Right cardiac atrium (tissue), 5 donors: ENCODE measurements around the gene CRAT. TPM values are rescaled to one million over a fixed set of nuclear protein-coding genes. Genes with fewer than 3 reads are reported as not detected.

Experiments used
- ATAC-seq, 2 donors: fragments of 200-7000 bp; cut with Tn5 transposase; one replicate each; pipeline versions ENCODE4 v1.8.0 to v1.9.1; 2020; ENCODE audit warnings: moderate library complexity in 2 of 2, mild to moderate bottlenecking in 1 of 2
- DNase-seq, 3 donors: peaks; one replicate each; pipeline ENCODE4 v3.0.0-alpha.2; 2020
- H3K27ac ChIP-seq: one replicate; pipeline ENCODE4 v1.5.1; 2013; ENCODE audit warnings: mild to moderate bottlenecking, low read length, control low read depth, moderate library complexity
- H3K27me3 ChIP-seq: one replicate; pipeline ENCODE4 v1.6.1; 2013; ENCODE audit not compliant: control insufficient read depth, insufficient read depth
- H3K4me1 ChIP-seq: one replicate; pipeline ENCODE4 v1.6.1; 2013; ENCODE audit warnings: low read length; ENCODE audit not compliant: control insufficient read depth, insufficient read depth
- H3K4me3 ChIP-seq: one replicate; pipeline ENCODE4 v1.5.1; 2013; ENCODE audit warnings: low read length, control low read depth
- H3K9me3 ChIP-seq: one replicate; pipeline ENCODE4 v1.6.1; 2013; ENCODE audit warnings: low read length; ENCODE audit not compliant: control insufficient read depth
- WGBS: extraction: QIAGEN DNeasy Blood & Tissue Kit; methylation state at CpG from one replicate; pipeline ENCODE4 v1.1.7; 2013; 5-methylcytosine and 5-hydroxymethylcytosine counted together
- intact Hi-C, 4 donors: fragments of 100-400 bp; cut with DNase I; formaldehyde crosslinking; loops; one replicate each; pipeline versions ENCODE4 v1.11.0 to v1.14.0; 2022 to 2023
- polyA plus RNA-seq: library from polyadenylated mRNA; stranded (reverse); fragments of 200-250 nt; gene quantifications from one replicate; pipeline ENCODE4 v1.2.3, GENCODE V29; 2013
- total RNA-seq, 4 donors: library from RNA; stranded (reverse); fragmentation: NEBNext Ultra II Directional; extraction: Animal tissue kit (Norgen Biotek cat#: 25700); gene quantifications; one replicate each; pipeline ENCODE4 v1.2.1, GENCODE V29; 2021
- donor health status: healthy with polysubstance abuse.
- donor health status: DM: no; HTN: yes; CAD: no.
- donor health status: DM: no; HTN: no; CAD: no.
- donor health status: DM: no; HTN: yes; CAD: no; lungs with severe emphysema.
- donor health status: DM: yes; HTN: yes; CAD: no.

The CRAT gene
- total and polyA plus RNA-seq, 5 donors = 47.0 to 69.9 (median 58.4) TPM

DNA sequence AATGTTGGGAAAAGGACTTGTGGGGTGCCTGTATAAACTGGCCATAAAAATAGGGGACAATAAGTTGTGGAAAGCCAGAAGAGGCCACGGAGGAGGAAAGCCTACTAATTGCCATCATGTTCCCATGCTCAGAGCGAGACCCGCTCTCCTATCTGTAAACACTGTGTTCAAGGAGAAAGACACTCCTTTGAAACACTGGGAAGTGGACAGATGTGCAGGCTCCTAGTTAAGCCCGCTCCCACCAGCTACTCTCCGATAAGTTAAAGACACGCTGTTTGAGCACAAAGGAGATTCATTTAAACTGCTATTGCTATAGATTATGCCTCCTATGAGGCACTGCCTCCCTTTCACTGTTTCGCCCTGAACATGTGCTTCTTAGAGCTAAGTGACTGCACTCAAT is 9.3 kb downstream of the CRAT start:
- 89% methylated on average over 7 of the region's 7 CpGs for WGBS
- Histone ChIP-seq H3K27me3 (no peaks in the 10 kb centered on the region), H3K27ac (no peak overlapping the region), H3K4me1 (no peaks in the 10 kb centered on the region), H3K9me3 (no peaks in the 10 kb centered on the region), H3K4me3 (no peak overlapping the region)
- intact Hi-C loops = no loop called here
- ATAC-seq (no peak), DNase-seq (peak in 1 of 3 donors; percentile 18)

- 70% methylated on average over 28 of the region's 28 CpGs for WGBS
- no peaks in the 10 kb centered on the region for H3K9me3 ChIP-seq
- DNase-seq = peak in 1 of 3 donors; percentile 39
These were observed 10.0 kb downstream of the CRAT start for GRCh38 chr9:129100383-129101169.

GRCh38 chr9:129098328-129098727 is 12.3 kb downstream of the CRAT start:
- H3K27me3 ChIP-seq = no peaks in the 10 kb centered on the region
- no peak overlapping the region for H3K4me3 ChIP-seq
- H3K27ac ChIP-seq = no peak overlapping the region
- DNase-seq (peak in 1 of 3 donors; percentile 28), ATAC-seq (no peak)
- intact Hi-C loops = no loop called here
- no peaks in the 10 kb centered on the region for H3K4me1 ChIP-seq
- 92% methylated on average over 11 of the region's 11 CpGs for WGBS
- no peaks in the 10 kb centered on the region for H3K9me3 ChIP-seq

More at GRCh38 chr9:129100383-129101169, 10.0 kb downstream of the CRAT start:
- ATAC-seq = no peak
- Histone ChIP-seq H3K27ac (no peak overlapping the region), H3K27me3 (no peaks in the 10 kb centered on the region), H3K4me1 (no peaks in the 10 kb centered on the region), H3K4me3 (no peak overlapping the region)
- intact Hi-C loops = no loop called here

GRCh38 chr9:129097671-129098306 is 12.8 kb downstream of the CRAT start:
- intact Hi-C loops = no loop called here

GRCh38 chr9:129095908-129096307 is 14.7 kb downstream of the CRAT start:
- WGBS = 93% methylated on average over 12 of the region's 12 CpGs
- DNase-seq (peak in 1 of 3 donors; percentile 43), ATAC-seq (no peak)
- H3K9me3 ChIP-seq = no peaks in the 10 kb centered on the region
- H3K27ac ChIP-seq = no peak overlapping the region
- H3K27me3 ChIP-seq = no peaks in the 10 kb centered on the region
- intact Hi-C loops = no loop called here
- H3K4me1 ChIP-seq = no peaks in the 10 kb centered on the region
- no peak overlapping the region for H3K4me3 ChIP-seq

More at GRCh38 chr9:129097671-129098306, 12.8 kb downstream of the CRAT start:
- H3K27me3 ChIP-seq = no peaks in the 10 kb centered on the region
- no peaks in the 10 kb centered on the region for H3K4me1 ChIP-seq
- no peak for ATAC-seq
- H3K27ac ChIP-seq = no peak overlapping the region
- H3K4me3 ChIP-seq = no peak overlapping the region
- 95% methylated on average over 16 of the region's 16 CpGs for WGBS
- no peaks in the 10 kb centered on the region for H3K9me3 ChIP-seq
- peak in 1 of 3 donors; percentile 33 for DNase-seq

DNA sequence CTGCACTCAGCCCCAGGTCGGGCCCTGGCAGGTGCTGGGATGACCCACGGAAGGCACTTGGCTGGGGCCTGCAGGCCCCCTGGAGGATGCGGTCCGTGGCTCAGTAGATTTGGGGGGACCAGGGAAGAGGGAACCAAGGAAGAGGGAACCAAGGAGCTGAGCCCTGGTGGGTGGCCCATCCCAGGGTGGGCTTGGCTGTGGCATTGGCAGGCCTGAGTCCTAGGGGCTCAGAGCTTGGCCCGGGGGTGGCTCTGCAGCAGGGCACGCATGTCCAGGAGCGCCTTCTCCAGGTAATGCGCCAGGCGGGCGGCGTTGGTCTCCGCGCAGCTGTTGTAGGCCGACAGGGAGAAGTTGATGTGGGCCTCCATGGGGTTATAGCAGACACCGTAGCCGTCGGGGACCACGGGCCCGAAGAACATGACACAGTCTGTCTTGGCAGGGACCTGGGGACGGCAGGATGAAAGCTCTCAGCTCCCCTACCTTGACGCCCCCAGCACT is 15.4 kb downstream of the CRAT start:
- intact Hi-C loops = no loop called here
- Histone ChIP-seq H3K27me3 (no peaks in the 10 kb centered on the region), H3K9me3 (no peaks in the 10 kb centered on the region), H3K4me1 (no peaks in the 10 kb centered on the region), H3K27ac (no peak overlapping the region), H3K4me3 (no peak overlapping the region)
- DNase-seq = peak in 1 of 3 donors; percentile 51
- WGBS = 96% methylated on average over 21 of the region's 21 CpGs
- ATAC-seq = peak in 1 of 2 donors; percentile 4

DNA sequence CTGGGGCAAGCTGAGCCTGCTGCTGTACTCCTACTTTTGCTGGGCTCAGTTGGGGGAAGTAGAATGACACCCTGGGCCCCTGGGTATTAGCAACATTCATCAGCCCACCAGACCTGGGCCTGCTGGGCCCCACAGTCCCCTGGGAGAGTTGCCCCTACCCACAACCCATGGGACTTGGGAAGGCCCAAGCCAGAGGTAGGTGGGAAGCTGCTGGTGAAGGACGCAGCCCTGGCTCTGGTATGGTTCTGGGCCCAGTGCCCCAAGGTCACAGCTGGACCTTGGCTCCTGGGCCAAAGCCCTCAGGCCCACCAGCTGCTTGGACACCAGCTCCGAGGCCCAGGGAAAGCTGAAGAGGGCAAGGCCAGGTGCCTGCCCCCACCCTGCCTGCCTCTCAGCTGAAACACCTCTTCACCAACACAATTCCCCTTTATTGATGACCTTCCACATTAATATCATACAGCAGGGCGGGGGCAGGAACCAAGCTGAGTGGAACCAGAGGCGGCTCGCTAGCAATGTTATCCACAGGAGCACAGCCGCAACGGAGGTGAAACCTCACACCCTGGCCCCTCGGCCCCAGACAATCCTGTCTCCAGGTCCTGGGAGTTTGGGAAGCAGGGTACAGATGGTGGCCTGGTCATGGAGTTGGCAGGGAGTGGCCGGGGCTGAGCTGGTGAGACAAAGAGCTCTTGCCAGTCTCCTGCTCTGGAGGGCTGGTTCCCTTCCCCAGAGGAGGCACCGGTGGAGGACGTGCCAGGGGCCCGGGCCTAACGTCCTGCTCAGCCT is 16.0 kb downstream of the CRAT start:
- ATAC-seq (peak; percentile 18 to 38), DNase-seq (no peak)
- Histone ChIP-seq H3K9me3 (no peaks in the 10 kb centered on the region), H3K27ac (no peak overlapping the region), H3K4me3 (no peak overlapping the region), H3K27me3 (no peaks in the 10 kb centered on the region), H3K4me1 (no peaks in the 10 kb centered on the region)
- WGBS = 85% methylated on average over 13 of the region's 13 CpGs
- intact Hi-C loops = no loop called here

DNA sequence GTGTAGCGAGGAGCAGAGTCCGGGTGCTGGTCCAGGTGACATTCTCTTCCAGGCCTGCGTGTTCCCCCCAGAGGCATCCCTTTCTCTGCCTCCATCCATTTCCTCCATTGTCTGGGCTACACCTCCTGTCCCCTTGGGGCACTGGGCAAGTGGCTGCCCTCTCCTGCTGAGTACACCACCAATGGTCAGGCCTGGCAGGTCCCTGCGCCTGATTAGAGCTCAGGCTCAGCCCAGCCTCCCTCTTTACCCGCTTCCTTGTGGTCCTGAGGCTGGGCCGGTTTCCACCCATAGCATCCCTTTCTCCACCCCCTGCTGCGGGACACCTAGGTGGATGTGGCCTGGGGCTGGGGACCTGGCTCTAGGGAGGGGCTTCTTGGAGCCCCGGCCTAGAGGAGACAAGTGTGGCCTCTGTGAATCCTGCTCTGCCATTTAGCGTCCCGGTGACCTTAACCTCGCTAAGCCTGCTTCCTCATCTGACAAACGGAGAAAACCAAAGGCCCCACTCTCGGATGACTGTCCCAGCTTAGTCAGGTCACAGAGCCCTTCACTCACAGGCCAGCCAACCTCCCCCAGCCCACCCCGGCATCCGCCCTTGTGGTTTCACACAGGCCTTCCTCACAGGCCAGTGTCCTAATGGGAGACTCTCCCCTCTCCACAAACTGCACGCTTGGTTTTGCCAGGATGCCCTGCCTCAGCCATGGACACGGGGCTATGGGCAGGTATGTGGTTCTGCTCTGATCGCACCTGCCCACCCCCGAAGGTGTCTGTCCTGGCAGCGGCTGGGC is 16.8 kb downstream of the CRAT start:
- H3K27me3 ChIP-seq = no peaks in the 10 kb centered on the region
- no peak overlapping the region for H3K4me3 ChIP-seq
- intact Hi-C loops = no loop called here
- 84% methylated on average over 20 of the region's 20 CpGs for WGBS
- DNase-seq (peak in 1 of 3 donors; percentile 32), ATAC-seq (peak in 1 of 2 donors; percentile 2)
- H3K4me1 ChIP-seq = no peaks in the 10 kb centered on the region
- no peak overlapping the region for H3K27ac ChIP-seq
- no peaks in the 10 kb centered on the region for H3K9me3 ChIP-seq

- H3K9me3 ChIP-seq = no peaks in the 10 kb centered on the region
- ATAC-seq (no peak), DNase-seq (no peak)
- no peaks in the 10 kb centered on the region for H3K4me1 ChIP-seq
- H3K4me3 ChIP-seq = no peak overlapping the region
- H3K27me3 ChIP-seq = no peaks in the 10 kb centered on the region
- 91% methylated on average over 15 of the region's 15 CpGs for WGBS
- intact Hi-C loops = no loop called here
- no peak overlapping the region for H3K27ac ChIP-seq
These were observed 21.3 kb downstream of the CRAT start for GRCh38 chr9:129089246-129089645.

DNA sequence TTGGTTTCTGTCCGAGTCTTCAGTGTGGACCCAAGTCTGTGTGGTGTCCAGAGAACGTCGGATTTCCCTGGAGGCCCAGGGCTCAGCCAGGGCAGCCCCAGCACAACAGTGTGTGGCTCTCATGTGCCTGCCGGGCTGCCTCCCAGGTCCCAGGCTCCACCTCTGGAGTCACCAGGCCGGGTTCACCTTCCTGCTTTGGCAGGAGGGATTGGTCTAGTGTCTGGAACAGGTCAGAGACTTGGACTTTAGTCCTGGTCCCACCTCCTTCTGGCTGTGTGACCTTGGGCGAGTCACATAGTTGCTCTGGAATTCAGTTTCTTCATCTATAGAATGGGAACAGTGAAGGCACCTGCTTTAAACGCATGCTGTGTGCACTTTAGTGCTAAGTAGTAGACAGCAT is 26.5 kb downstream of the CRAT start:
- WGBS = 91% methylated on average over 7 of the region's 7 CpGs
- DNase-seq = no peak
- Histone ChIP-seq H3K27ac (no peak overlapping the region), H3K4me3 (no peak overlapping the region), H3K9me3 (no peaks in the 10 kb centered on the region), H3K4me1 (peaks cover 5% of the 10 kb centered on the region), H3K27me3 (no peaks in the 10 kb centered on the region)
- ATAC-seq = no peak
- intact Hi-C loops = no loop called here
